Measurements from ENCODE around the gene NAA25.
"Not testable (repeated sequence)": the region's sequence is repeated elsewhere in the genome, so short reads cannot be mapped to it uniquely, and the experiment has no call there.

The NAA25 gene

DNA sequence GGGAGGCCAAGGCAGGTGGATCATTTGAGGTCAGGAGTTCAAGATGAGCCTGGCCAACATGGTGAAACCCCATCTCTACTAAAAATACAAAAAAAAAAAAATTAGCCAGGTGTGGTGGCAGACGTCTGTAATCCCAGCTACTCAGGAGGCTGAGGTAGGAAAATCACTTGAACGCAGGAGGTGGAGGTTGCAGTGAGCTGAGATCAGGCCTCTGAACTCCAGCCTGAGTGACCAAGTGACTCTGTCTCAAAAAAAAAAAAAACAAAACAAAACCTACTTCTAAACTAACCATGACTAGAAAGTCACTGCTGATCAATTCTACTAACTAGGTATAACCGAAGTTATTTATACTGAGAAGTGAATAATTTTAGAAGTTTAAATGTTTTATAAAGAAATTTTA lies 99.0 kb downstream of the NAA25 start:
- not testable (repeated sequence) for DNase-seq (ENCODE audit: low read depth in 3 of 3)

DNA sequence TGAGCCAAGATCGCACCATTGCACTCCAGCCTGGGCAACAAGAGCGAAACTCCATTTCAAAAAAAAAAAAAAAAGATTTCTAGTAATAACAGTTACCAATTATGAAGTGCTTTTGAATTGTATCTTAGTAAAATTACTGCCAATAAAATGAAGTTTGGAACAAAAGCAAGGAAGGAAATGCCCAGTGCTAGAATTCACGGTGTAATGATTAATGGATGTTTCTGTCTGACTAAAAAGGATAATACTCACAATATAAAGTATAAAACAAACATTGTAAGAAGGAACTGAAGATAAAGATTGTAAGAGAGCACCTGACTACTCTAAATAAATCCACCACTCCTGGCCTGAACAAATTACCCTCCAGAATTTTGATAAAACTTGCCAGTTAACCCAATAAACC lies 99.7 kb downstream of the NAA25 start:
- no peak for DNase-seq (ENCODE audit: low read depth in 3 of 3)

DNA sequence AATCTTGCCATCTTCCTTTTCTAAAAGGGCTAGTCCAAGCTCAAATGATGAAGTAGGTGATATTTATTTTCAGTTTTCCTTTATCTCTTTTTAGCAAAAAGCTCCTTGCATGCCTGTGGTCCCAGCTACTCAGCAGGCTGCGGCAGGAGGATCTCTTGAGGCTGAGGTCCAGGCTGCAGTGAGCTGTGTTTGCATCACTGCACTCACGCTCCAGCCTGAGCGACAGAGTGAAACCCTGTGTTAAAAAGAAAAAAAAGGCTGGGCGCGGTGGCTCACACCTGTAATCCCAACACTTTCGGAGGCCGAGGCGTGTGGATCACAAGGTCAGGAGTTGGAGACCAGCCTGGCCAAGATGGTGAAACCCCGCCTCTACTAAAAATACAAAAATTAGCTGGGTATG lies 100.6 kb downstream of the NAA25 start:
- DNase-seq (ENCODE audit: low read depth in 3 of 3), result no peak

DNA sequence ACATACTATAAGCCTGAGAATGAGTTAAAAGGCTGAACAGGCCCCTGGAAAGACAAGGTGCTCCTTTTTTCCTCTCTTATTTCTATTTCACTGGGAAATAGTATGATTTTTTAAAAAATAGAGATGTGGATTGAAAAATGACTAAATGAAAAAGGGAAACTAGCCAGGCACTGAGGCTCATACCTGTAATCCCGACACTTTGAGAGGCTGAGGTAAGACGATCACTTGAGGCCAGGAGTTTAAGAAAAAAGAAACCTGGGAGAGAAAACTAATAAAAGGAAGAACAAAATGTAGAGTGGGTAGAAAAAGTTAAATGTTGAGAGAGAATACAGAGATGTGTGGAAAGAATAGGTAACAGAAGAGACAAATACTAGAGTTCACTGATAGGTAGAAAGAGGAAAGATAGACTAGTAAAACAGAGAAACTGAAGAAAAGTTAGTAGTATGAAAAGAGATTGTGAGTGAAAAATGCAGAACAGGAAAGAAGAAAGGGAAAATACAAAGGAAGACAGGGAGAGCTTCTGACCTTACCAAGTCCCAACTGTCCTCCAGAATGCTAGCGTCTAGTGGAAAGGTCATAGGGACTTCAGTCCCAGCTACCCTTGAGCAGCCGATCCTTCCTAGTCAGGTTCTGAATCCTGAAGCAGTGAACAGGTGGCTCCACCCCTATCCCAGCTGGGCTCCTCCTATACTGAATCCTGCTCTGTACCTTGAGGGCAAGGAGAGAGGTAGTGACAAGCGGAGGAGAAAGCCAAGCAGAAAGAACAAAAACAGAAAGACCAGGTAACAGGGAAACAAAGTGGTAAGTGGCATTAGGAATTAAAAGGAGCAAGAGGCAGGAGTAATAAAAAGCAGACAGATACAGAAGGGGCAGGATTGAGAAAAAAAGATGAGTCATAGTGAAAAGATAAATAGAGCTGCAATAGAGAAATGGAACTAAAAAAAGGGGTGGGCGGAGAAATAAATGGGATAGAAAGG lies 102.9 kb downstream of the NAA25 start:
- no peak for DNase-seq (ENCODE audit: low read depth in 3 of 3)

- no peak for DNase-seq (ENCODE audit: low read depth in 3 of 3)
These were observed 104.5 kb downstream of the NAA25 start for GRCh38 chr12:112004041-112004440.

GRCh38 chr12:112001576-112001975 lies 107.0 kb downstream of the NAA25 start:
- DNase-seq (ENCODE audit: low read depth in 3 of 3), result no peak

DNA sequence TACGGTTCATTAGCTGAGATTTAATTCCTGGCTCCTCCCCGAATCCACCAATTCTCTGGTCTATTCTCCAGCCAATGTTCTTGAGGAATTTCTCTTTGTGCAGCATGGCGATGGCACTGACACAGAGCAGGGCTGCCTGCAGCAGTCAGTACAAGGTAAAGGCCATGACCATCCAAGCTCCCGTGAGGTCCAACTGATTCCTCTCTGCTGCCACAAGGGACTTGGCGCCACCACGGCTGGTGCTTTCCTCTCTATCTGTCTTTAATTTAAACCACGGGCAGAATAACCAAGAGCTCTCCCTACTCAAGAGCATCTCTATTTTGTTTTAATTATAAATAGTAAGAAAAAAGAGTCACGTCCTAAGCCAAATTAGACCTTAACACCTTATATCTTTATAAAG lies 107.8 kb downstream of the NAA25 start:
- no peak for DNase-seq (ENCODE audit: low read depth in 3 of 3)

GRCh38 chr12:111999129-111999528 lies 109.5 kb downstream of the NAA25 start:
- not testable (repeated sequence) for DNase-seq (ENCODE audit: low read depth in 3 of 3)

DNA sequence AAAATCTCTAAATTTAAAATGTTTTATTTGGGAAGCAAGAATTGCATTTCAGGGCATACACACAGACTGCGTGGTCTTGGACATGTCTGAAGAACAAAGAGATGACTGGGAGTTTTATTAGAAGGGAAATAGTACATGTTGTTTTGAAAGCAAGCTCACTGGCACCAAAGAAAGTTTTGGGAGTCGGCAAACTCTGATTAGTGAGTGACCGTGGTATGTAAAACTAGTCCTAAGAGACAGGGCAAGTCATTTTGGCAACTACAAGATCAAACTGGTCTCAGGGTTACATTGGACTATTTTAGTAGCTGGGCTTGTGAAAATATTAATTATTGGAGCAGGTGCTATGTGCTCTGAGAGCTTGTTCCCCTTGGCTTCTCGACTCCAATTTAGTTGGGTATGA lies 110.6 kb downstream of the NAA25 start:
- DNase-seq (ENCODE audit: low read depth in 3 of 3), result no peak

GRCh38 chr12:111997300-111997699 lies 111.3 kb downstream of the NAA25 start:
- DNase-seq (ENCODE audit: low read depth in 3 of 3), result no peak

GRCh38 chr12:111995782-111996480 lies 112.7 kb downstream of the NAA25 start:
- no peak for DNase-seq (ENCODE audit: low read depth in 3 of 3)

DNA sequence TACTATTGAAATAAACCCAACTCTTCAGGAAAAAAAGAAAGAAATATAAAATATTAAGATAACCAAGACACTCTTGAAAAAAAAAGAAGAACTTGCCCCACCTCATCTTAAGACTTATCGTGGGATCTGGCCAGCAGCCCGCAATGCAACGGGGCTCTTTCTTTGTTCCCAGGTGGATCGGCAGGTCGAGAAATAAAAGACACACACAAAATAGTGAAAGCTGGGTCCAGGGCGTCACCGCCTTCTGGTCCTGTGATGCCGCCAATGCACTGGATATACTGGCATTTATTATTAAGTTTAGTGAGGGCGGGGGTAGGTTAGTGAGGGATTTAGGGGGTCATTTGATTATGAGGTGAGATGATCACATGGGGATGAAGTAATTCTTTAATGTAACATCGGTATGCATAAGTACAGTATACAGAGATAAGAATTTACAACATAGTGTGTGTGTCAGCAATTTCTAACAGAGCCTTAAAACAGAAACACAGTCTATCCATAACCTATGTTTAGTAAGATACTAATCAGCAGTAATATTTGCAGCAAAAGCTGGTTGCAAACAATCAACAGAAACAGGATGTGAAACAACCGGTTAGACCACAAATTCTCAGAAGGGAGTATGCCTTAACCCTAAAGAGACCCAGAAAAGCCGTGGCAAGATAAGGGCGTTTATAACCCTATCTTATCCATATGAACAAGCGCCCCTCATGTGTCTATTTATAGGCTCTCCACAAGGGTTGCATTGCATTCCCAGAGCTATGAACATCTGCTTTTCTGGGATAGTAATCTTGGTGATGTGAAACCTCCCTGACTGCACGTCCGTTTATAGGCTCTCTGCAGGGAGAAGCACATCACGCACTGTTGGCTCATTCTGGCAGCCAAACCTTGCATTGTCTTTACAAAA lies 114.1 kb downstream of the NAA25 start:
- DNase-seq (ENCODE audit: low read depth in 3 of 3), result not testable (repeated sequence)

DNA sequence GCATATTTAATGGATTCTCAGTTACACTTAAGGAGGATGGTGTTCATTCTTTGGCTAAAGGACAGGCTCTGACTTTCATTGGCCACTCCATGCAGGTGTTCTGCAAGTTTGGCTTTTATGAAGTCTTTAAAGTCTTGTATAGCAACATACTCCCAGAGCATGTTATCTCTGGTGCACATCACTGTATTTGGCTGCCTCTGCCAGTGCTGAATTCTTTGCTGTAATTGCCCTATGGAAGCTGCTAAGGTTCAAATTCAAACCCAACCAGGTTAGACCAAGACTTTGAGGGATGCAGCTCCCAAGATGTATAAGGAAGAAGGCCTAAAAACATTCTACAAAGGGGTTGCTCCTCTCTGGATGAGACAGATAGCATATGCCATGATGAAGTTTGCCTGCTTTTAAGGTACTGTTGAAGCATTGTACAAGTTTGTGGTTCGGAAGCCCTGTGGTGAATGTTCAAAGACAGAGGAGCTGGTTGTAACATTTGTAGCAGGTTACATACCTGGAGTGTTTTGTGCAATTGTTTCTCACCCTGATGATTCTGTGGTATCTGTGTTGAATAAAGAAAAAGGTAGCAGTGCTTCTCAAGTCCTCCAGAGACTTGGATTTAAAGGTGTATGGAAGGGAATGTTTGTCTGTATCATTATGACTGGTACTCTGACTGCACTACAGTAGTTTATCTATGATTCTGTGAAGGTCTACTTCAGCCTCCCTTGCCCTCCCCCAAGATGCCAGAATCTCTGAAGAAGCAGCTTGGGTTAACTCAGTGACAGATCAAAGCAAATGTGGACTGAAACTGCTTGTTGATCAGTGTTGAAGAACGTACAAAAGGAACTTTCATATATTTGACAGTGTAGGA lies 115.1 kb downstream of the NAA25 start:
- no peak for DNase-seq (ENCODE audit: low read depth in 3 of 3)

- no peak for DNase-seq (ENCODE audit: low read depth in 3 of 3)
These were observed 116.1 kb downstream of the NAA25 start for GRCh38 chr12:111992464-111992863.

GRCh38 chr12:111991946-111992345 lies 116.6 kb downstream of the NAA25 start:
- no peak for DNase-seq (ENCODE audit: low read depth in 3 of 3)

DNA sequence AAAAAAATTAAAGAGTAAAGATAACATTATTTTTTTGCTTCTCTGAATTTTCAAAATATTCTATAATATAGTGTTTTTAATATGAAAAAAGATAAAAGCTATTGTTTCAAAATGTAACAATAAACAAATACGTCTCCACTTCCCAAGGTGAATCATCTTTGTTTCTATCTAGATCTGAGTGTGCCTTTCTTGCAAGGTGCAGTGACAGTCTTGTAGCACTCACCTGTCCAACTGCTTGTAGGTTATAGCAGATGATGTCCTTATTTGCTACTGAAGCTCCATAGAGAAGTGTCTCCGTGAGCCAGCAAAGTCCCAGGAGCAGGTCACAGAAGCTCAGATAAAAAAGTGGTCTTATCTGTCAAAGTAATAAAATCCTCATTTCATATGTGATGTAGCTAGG lies 117.0 kb downstream of the NAA25 start:
- DNase-seq (ENCODE audit: low read depth in 3 of 3), result no peak

- DNase-seq (ENCODE audit: low read depth in 3 of 3), result no peak
These were observed 123.8 kb downstream of the NAA25 start for GRCh38 chr12:111984820-111985219.

DNA sequence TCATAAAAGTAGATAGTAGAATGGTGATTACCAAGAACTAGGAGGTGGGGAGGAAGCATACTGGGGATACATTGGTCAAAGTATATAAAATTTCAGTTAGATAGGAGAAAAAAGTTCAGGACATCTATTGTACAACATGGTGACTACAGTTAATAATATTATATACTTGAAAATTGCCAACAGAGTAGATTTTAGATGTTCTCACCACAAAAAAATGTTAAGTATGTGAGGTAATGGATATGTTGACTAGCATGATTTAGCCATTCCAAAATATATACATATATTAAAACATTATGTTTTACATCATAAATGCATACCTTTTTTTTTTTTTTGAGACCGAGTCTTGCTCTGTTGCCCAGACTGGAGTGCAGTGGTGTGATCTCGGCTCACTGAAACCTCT lies 126.6 kb downstream of the NAA25 start:
- no peak for DNase-seq (ENCODE audit: low read depth in 3 of 3)

DNA sequence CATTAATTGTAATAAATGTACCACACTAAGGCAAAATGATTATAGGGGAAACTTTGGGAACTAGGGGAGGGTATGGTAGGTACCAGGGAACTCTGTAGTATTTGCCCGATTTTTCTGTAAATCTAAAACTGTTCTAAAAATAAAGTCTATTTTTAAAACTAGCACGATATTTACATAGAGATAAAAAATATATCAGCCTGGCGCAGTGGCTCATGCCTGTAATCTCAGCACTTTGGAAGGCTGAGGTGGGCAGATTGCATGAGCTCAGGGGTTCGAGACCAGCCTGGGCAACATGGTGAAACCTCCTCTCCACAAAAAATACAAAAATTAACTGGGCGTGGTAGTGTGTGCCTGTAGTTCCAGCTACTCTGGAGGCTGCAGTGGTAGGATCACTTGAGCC lies 128.0 kb downstream of the NAA25 start:
- no peak for DNase-seq (ENCODE audit: low read depth in 3 of 3)

GRCh38 chr12:111978545-111978944 lies 130.0 kb downstream of the NAA25 start:
- no peak for DNase-seq (ENCODE audit: low read depth in 3 of 3)

DNA sequence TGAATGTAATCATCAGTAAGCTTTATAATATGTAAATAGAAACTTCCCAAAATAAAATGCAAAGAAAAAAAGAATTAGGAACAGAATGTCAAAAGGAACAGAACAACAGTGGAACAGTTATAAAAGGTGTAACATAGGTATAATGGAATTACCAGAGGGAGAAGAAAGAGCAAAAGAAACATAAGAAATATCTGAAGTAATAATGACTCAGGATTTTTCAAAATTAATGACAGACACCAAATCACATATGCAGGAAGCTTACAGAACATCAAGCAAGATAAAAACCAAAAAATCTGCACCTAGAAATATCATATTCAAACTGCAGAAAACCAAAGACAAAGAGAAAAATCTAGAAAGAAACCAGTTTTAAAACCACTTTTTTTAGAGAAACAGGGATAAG lies 131.7 kb downstream of the NAA25 start:
- no peak for DNase-seq (ENCODE audit: low read depth in 3 of 3)

Measured in stimulated activated CD4-positive, alpha-beta T cell treated with anti-CD3 and anti-CD28 coated beads, TNF-alpha, amount 100 ng/mL, for 4 hours (primary cell).